ENCODE data around the gene PRPF38B.
A peak's percentile ranks its signal among the peaks of the same experiment; 100 is the strongest.

The PRPF38B gene

DNA sequence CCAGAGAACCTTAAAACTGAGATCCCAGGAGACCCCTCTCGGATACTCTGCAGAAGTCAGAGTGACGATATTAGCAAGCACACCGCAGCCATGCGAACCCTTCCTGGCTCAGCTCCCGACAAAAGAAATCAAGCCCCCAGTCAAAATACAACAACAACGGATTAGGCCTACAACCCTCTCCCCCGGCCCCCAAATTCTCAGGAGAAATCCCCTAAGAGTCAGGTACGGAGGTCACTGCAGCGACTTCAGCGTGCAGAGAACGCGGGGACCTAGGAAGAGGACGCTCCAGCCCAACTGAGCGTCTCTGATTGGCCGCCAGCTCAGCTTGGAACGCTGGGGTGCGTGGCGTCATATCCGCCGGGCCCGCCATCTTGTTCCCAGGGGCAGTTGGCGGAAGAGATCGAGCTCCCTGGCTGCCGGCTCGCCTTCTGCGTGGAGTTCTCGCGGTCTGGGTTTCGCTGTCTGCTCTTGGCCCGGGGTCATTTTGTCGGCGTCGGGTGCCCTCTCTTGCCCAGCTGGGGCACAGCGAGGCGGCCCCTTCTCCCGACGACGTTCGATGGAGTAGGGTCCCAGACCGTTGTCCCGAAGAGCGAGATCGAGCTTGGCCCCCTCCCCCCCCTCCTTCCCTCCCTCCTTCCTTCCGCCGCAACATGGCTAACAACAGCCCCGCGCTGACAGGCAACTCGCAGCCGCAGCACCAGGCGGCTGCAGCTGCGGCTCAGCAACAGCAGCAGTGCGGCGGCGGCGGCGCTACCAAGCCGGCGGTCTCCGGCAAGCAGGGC lies at the start of gene PRPF38B:
Gene PRPF38B, plus strand, starts transcription at position 369 of the 782 bp plus-strand sequence. Its CDS starts 282 bp downstream, at position 651.
- H3K27me3 ChIP-seq (ENCODE audit: control insufficient read depth in 2 of 2, insufficient read depth in 2 of 2, low read length in 2 of 2): no peaks in the 10 kb centered on the region
- no peaks in the 10 kb centered on the region for H3K9me3 ChIP-seq (ENCODE audit: control insufficient read depth in 2 of 2, low read length in 2 of 2)
- H3K27ac ChIP-seq (ENCODE audit: low read depth in 2 of 2, low read length in 2 of 2): peak within 1 kb of the TSS; percentile 99 to 100
- H3K4me3 ChIP-seq (ENCODE audit: low read length in 2 of 2): peak within 1 kb of the TSS; percentile 97 to 100
- peaks cover 13 to 15% of the 10 kb centered on the region in 2 donors for H3K36me3 ChIP-seq (ENCODE audit: control insufficient read depth in 2 of 2, insufficient read depth in 2 of 2, low read length in 2 of 2)
- peak within 1 kb of the TSS; percentile 74 to 99 for H3K9ac ChIP-seq (ENCODE audit: low read depth in 1 of 2, low read length in 2 of 2)
- H3K4me1 ChIP-seq (ENCODE audit: control insufficient read depth in 2 of 2, insufficient read depth in 2 of 2, low read length in 2 of 2): peaks cover 5 to 8% of the 10 kb centered on the region in 2 donors

DNA sequence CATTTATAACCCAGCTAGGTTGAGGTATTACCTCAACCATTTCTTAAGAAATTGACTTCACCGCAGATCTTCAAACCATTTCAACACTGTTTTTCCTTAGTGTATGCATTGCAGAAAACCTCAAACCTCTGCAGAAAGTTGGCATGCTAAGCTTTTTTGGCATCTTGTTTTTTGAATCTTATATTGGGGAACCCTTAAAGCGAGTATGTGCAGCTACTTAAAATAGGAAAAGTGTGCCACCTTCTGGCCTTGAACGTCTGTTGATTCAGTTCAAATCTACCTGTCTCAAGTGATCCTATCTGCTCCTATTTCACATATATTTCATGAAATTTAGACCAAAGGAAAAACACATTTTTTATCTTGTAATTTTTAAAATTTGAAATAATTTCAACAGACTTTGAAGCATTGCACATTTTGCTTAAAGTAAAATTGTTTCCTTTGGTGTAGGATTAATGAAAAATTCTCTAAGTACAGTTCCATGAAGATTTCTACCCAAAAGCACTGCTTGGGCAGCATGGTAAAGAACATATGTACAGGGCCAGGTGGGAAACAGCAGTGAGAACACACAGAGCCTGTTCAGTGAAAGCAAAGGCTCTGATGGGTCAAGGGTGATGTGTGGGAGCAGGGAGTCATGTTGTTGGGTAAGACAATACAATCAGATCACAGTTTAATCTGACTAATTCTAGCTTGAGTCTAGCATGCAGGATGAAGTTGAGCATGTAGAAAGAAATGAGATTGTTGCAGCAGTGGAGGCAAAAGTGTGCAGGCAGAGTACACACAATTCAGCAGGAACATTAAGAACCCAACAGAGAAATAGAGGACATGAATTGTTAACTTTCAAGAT lies 48.4 kb upstream of the PRPF38B start:
- no peak overlapping the region for H3K4me3 ChIP-seq (ENCODE audit: low read length in 2 of 2)
- H3K27ac ChIP-seq (ENCODE audit: low read depth in 2 of 2, low read length in 2 of 2): no peak overlapping the region
- H3K36me3 ChIP-seq (ENCODE audit: control insufficient read depth in 2 of 2, insufficient read depth in 2 of 2, low read length in 2 of 2): peaks cover 0 to 2% of the 10 kb centered on the region in 2 donors
- H3K27me3 ChIP-seq (ENCODE audit: control insufficient read depth in 2 of 2, insufficient read depth in 2 of 2, low read length in 2 of 2): no peaks in the 10 kb centered on the region
- H3K9me3 ChIP-seq (ENCODE audit: control insufficient read depth in 2 of 2, low read length in 2 of 2): no peaks in the 10 kb centered on the region
- peaks cover 29 to 31% of the 10 kb centered on the region in 2 donors for H3K4me1 ChIP-seq (ENCODE audit: control insufficient read depth in 2 of 2, insufficient read depth in 2 of 2, low read length in 2 of 2)
- no peak overlapping the region for H3K9ac ChIP-seq (ENCODE audit: low read depth in 1 of 2, low read length in 2 of 2)

GRCh38 chr1:108644984-108645383 lies 47.1 kb upstream of the PRPF38B start:
- Histone ChIP-seq H3K4me1 (ENCODE audit: control insufficient read depth in 2 of 2, insufficient read depth in 2 of 2, low read length in 2 of 2) (peaks cover 29 to 31% of the 10 kb centered on the region in 2 donors), H3K4me3 (ENCODE audit: low read length in 2 of 2) (no peak overlapping the region), H3K27me3 (ENCODE audit: control insufficient read depth in 2 of 2, insufficient read depth in 2 of 2, low read length in 2 of 2) (no peaks in the 10 kb centered on the region), H3K9ac (ENCODE audit: low read depth in 1 of 2, low read length in 2 of 2) (peak overlapping the region in 1 of 2 donors; percentile 34), H3K27ac (ENCODE audit: low read depth in 2 of 2, low read length in 2 of 2) (peak overlapping the region; percentile 90 to 92), H3K36me3 (ENCODE audit: control insufficient read depth in 2 of 2, insufficient read depth in 2 of 2, low read length in 2 of 2) (no peaks in the 10 kb centered on the region), H3K9me3 (ENCODE audit: control insufficient read depth in 2 of 2, low read length in 2 of 2) (no peaks in the 10 kb centered on the region)

DNA sequence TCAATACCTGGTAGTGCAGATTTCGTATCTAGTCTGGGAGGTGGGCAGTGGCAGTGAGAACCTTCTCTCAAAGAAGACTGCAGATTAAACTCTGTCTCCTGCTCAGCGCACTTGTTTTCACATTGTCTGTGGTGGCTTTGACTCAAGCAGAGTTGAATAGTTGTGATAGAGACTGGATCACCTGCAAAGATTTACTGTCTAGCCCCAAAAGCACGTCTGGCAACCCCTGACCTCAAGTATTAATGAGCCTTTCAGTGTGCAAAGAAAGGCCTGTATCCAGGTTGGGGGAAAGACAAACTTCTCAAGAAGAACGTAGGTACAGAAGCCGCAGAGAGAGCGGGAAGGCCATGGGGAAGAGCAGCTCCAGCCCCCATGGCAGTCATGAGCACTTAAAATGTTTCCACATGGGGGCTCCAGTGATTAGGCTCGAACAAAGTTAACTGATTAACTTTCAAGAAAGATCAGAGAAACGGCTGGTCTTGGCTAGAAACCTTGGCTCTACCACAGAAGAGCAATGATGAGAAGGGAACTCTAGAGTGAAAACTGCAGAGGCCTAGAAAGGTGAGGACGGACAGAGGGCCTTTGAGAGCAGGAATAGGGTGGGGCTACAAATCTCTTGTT lies 46.4 kb upstream of the PRPF38B start:
- H3K4me1 ChIP-seq (ENCODE audit: control insufficient read depth in 2 of 2, insufficient read depth in 2 of 2, low read length in 2 of 2): peaks cover 29 to 31% of the 10 kb centered on the region in 2 donors
- no peak overlapping the region for H3K9ac ChIP-seq (ENCODE audit: low read depth in 1 of 2, low read length in 2 of 2)
- H3K36me3 ChIP-seq (ENCODE audit: control insufficient read depth in 2 of 2, insufficient read depth in 2 of 2, low read length in 2 of 2): no peaks in the 10 kb centered on the region
- H3K9me3 ChIP-seq (ENCODE audit: control insufficient read depth in 2 of 2, low read length in 2 of 2): no peaks in the 10 kb centered on the region
- no peaks in the 10 kb centered on the region for H3K27me3 ChIP-seq (ENCODE audit: control insufficient read depth in 2 of 2, insufficient read depth in 2 of 2, low read length in 2 of 2)
- peak overlapping the region in 1 of 2 donors; percentile 67 for H3K4me3 ChIP-seq (ENCODE audit: low read length in 2 of 2)
- H3K27ac ChIP-seq (ENCODE audit: low read depth in 2 of 2, low read length in 2 of 2): peak overlapping the region; percentile 90 to 92

- no peaks in the 10 kb centered on the region for H3K27me3 ChIP-seq (ENCODE audit: control insufficient read depth in 2 of 2, insufficient read depth in 2 of 2, low read length in 2 of 2)
- peaks cover 29 to 31% of the 10 kb centered on the region in 2 donors for H3K4me1 ChIP-seq (ENCODE audit: control insufficient read depth in 2 of 2, insufficient read depth in 2 of 2, low read length in 2 of 2)
- H3K36me3 ChIP-seq (ENCODE audit: control insufficient read depth in 2 of 2, insufficient read depth in 2 of 2, low read length in 2 of 2): no peaks in the 10 kb centered on the region
- H3K4me3 ChIP-seq (ENCODE audit: low read length in 2 of 2): peak overlapping the region; percentile 46 to 67
- H3K9me3 ChIP-seq (ENCODE audit: control insufficient read depth in 2 of 2, low read length in 2 of 2): no peaks in the 10 kb centered on the region
- peak overlapping the region; percentile 90 to 92 for H3K27ac ChIP-seq (ENCODE audit: low read depth in 2 of 2, low read length in 2 of 2)
- no peak overlapping the region for H3K9ac ChIP-seq (ENCODE audit: low read depth in 1 of 2, low read length in 2 of 2)
These were observed 45.9 kb upstream of the PRPF38B start for GRCh38 chr1:108646265-108646647.

GRCh38 chr1:108646648-108647269 lies 45.4 kb upstream of the PRPF38B start:
- peak overlapping the region; percentile 46 to 67 for H3K4me3 ChIP-seq (ENCODE audit: low read length in 2 of 2)
- H3K27me3 ChIP-seq (ENCODE audit: control insufficient read depth in 2 of 2, insufficient read depth in 2 of 2, low read length in 2 of 2): no peaks in the 10 kb centered on the region
- peak overlapping the region; percentile 68 to 76 for H3K9ac ChIP-seq (ENCODE audit: low read depth in 1 of 2, low read length in 2 of 2)
- H3K27ac ChIP-seq (ENCODE audit: low read depth in 2 of 2, low read length in 2 of 2): peak overlapping the region; percentile 90 to 92
- no peaks in the 10 kb centered on the region for H3K36me3 ChIP-seq (ENCODE audit: control insufficient read depth in 2 of 2, insufficient read depth in 2 of 2, low read length in 2 of 2)
- peaks cover 29 to 31% of the 10 kb centered on the region in 2 donors for H3K4me1 ChIP-seq (ENCODE audit: control insufficient read depth in 2 of 2, insufficient read depth in 2 of 2, low read length in 2 of 2)
- no peaks in the 10 kb centered on the region for H3K9me3 ChIP-seq (ENCODE audit: control insufficient read depth in 2 of 2, low read length in 2 of 2)

DNA sequence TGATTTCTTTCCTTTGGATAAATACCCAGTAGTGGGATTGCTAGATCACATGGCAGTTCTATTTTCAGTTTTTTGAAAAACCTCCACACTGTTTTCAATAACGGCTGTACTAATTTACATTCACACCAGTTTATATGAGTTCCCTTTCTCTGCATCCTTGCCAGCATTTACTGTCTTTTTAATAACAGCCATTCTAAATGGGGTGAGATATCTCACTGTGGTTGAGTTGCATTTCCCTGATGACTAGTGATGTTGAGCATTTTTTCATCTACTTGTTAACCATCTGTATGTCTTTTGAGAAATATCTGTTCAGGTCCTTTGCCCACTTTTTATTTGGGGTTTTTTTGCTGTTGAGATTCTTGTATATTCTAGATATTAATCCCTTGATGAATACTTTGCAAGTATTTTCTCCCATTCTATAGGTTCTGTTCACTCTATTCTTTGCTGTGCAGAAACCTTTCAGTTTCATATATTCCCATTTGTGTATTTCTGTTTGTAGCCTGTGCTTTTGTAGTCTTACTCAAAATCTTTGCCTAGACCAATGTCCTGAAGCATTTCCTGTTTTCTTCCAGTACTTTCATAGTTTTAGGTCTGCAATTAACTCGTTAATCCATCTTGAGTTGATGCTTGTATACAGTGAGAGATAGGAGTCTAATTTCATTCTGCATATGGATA lies 38.5 kb upstream of the PRPF38B start:
- Histone ChIP-seq H3K27ac (ENCODE audit: low read depth in 2 of 2, low read length in 2 of 2) (no peak overlapping the region), H3K4me1 (ENCODE audit: control insufficient read depth in 2 of 2, insufficient read depth in 2 of 2, low read length in 2 of 2) (no peaks in the 10 kb centered on the region), H3K4me3 (ENCODE audit: low read length in 2 of 2) (no peak overlapping the region), H3K9me3 (ENCODE audit: control insufficient read depth in 2 of 2, low read length in 2 of 2) (no peaks in the 10 kb centered on the region), H3K36me3 (ENCODE audit: control insufficient read depth in 2 of 2, insufficient read depth in 2 of 2, low read length in 2 of 2) (no peaks in the 10 kb centered on the region), H3K27me3 (ENCODE audit: control insufficient read depth in 2 of 2, insufficient read depth in 2 of 2, low read length in 2 of 2) (no peaks in the 10 kb centered on the region), H3K9ac (ENCODE audit: low read depth in 1 of 2, low read length in 2 of 2) (no peak overlapping the region)

DNA sequence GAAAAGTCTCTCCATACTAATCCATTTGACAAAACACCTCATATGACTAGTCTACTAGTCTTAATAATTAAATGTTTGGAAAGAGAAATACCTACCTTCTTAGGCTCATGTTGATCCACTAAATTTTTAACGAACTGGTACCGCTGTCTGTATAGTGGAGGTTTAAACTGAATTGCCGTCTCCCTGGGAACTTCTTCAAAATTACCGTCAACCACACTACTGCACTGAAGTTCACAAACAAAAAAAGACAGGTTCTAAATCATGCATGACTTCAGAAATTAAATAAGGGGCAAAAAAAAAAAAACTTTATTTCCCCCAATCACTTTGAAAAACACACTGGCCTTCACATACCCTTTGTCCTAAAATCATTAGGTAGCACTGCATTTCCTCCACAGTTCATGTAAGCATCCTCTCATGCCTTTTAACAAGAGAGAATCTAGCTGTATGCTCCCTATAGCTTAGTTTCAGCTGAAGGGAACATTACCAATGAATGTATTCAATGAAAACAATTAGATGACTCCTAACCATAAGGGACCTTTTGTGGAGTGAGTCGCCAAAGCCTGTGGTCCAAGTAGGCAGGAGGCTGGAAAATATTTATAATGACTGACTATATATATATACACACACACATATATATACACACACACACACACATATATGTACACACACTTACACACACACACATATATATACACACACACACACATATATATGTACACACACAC lies 34.6 kb upstream of the PRPF38B start:
- H3K9me3 ChIP-seq (ENCODE audit: control insufficient read depth in 2 of 2, low read length in 2 of 2): no peaks in the 10 kb centered on the region
- no peak overlapping the region for H3K9ac ChIP-seq (ENCODE audit: low read depth in 1 of 2, low read length in 2 of 2)
- no peaks in the 10 kb centered on the region for H3K27me3 ChIP-seq (ENCODE audit: control insufficient read depth in 2 of 2, insufficient read depth in 2 of 2, low read length in 2 of 2)
- H3K4me3 ChIP-seq (ENCODE audit: low read length in 2 of 2): no peak overlapping the region
- H3K4me1 ChIP-seq (ENCODE audit: control insufficient read depth in 2 of 2, insufficient read depth in 2 of 2, low read length in 2 of 2): peaks cover 1 to 3% of the 10 kb centered on the region in 2 donors
- H3K36me3 ChIP-seq (ENCODE audit: control insufficient read depth in 2 of 2, insufficient read depth in 2 of 2, low read length in 2 of 2): no peaks in the 10 kb centered on the region
- no peak overlapping the region for H3K27ac ChIP-seq (ENCODE audit: low read depth in 2 of 2, low read length in 2 of 2)

Measured in mucosa of rectum (tissue), 2 donors.